Epithelial cell of alveolus of lung (primary cell): ENCODE measurements around the gene PRR4. TPM values are rescaled to one million over a fixed set of nuclear protein-coding genes. Genes with fewer than 3 reads are reported as not detected.

Experiments used
- total RNA-seq: library from RNA; depleted of rRNA; stranded (reverse); fragments of >200 nt; gene quantifications from 2 replicates; pipeline ENCODE4 v1.2.1, GENCODE V29; 2015

The PRR4 gene, protein sequence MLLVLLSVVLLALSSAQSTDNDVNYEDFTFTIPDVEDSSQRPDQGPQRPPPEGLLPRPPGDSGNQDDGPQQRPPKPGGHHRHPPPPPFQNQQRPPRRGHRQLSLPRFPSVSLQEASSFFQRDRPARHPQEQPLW
- 0.64 and 1.3 TPM in 2 replicates for total RNA-seq

GRCh38 chr12:10849425-10849878 lies at the start of gene PRR4:
TSS of gene PRR4 (minus strand) at chr12:10849475. CDS start at chr12:10849437, 38 bp downstream.

DNA sequence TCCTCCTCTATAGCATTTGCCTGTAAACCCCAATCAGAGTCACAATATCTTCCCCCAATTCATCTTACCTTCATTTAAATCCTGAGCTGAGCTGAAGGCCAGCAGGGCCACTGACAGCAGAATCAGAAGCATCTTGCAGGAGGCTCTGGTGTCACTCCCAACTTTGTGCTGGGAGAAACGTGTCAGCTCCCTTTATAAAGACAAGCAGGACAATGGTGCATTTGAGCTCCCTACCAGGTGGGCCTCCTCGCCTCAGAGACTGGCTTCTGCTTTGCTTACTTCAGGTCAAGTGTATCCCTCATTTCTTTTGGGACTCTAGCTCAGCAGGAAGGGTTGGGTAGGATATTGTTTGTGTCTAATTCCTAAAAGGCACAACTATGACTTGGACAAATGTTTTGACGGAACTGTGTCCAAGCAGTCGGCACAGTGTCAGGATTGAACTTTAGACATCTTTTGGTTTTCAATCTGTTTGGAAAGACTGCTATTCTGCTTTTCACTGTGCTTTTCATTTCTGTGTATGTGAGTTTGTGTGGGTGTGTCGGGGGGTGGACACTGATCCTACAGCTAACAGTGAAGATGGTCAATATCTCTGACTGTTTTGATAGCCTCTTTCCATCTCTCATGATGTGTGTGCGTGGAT lies 34.9 kb upstream of the PRR4 start, which contains the start of gene PRH1:
PRH1 (minus strand) TSS at position 170 of the 640 bp plus-strand sequence; CDS start at position 132, 38 bp downstream.

GRCh38 chr12:10826258-10826657 lies 23.0 kb downstream of the PRR4 start, which contains the start of gene TAS2R10:
TSS of gene TAS2R10 (minus strand) at chr12:10826358. CDS start at chr12:10826269, 89 bp downstream.

GRCh38 chr12:10810068-10810467 lies 39.2 kb downstream of the PRR4 start, which contains the start of gene TAS2R9:
TSS of gene TAS2R9 (minus strand) at chr12:10810168. CDS start at chr12:10810075, 93 bp downstream.

GRCh38 chr12:10807186-10807585 lies 42.1 kb downstream of the PRR4 start, which contains the start of gene TAS2R8:
TSS of gene TAS2R8 (minus strand) at chr12:10807286. CDS start at chr12:10806980, 306 bp downstream.

DNA sequence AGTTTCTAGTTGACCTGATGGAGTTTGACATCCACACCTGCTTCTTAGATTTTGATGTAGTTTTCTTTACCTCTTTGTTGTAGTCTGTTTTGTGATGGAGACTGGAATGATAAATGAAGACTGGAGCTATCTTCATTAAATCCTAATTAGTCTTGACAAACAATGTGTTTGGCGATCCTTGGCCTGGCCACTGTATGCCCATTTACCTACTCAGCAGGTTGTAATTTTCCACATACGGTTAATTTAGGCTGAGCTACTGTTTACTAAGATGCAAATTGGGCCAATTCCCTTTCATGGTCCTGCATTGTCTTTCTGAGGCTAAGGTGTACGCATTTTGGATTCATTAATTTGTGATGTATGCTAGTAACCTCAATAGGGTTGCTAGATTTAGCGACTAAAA lies 46.7 kb downstream of the PRR4 start, which contains the start of gene TAS2R7:
TAS2R7 (minus strand) TSS at position 41 of the 400 bp plus-strand sequence. CDS start 57 bp downstream, outside the sequence.

Other genes starting within 250 kb of the PRR4 start
- gene MAGOHB, start 235.9 kb downstream of the PRR4 start, total RNA-seq, result 31.0 and 44.9 TPM in 2 replicates
- 2.3 TPM in 1 of 2 replicates, not detected in the other for gene STYK1, start 175.4 kb downstream of the PRR4 start, total RNA-seq
- 170 and 176 TPM in 2 replicates for gene YBX3, start 126.2 kb downstream of the PRR4 start, total RNA-seq
- not detected in 2 replicates for gene TAS2R7, start 46.8 kb downstream of the PRR4 start, total RNA-seq
- 0.08 TPM in 1 of 2 replicates, not detected in the other for gene TAS2R8, start 42.2 kb downstream of the PRR4 start, total RNA-seq
- not detected in 2 replicates for gene TAS2R9, start 39.3 kb downstream of the PRR4 start, total RNA-seq
- gene TAS2R10, start 23.1 kb downstream of the PRR4 start, total RNA-seq, result 0.40 TPM in 1 of 2 replicates, not detected in the other
- 2.7 and 4.9 TPM in 2 replicates for gene PRH1, start 34.8 kb upstream of the PRR4 start, total RNA-seq
- under 0.01 and 2.8 TPM in 2 replicates for gene TAS2R13, start 60.1 kb upstream of the PRR4 start, total RNA-seq
- gene PRH2, start 79.8 kb upstream of the PRR4 start, total RNA-seq, result 0.13 and 0.48 TPM in 2 replicates
- gene TAS2R14, start 89.8 kb upstream of the PRR4 start, total RNA-seq, result 0.56 and 1.9 TPM in 2 replicates
- gene TAS2R50, start 137.4 kb upstream of the PRR4 start, total RNA-seq, result 0.13 and 0.16 TPM in 2 replicates
- gene TAS2R20, start 148.8 kb upstream of the PRR4 start, total RNA-seq, result 0.64 and 0.65 TPM in 2 replicates
- 0.40 TPM in 1 of 2 replicates, not detected in the other for gene TAS2R19, start 173.1 kb upstream of the PRR4 start, total RNA-seq
- gene TAS2R31, start 181.9 kb upstream of the PRR4 start, total RNA-seq, result 0.39 and 6.8 TPM in 2 replicates
- 2.8 TPM in 1 of 2 replicates, not detected in the other for gene TAS2R46, start 212.8 kb upstream of the PRR4 start, total RNA-seq
- 0.13 TPM in 1 of 2 replicates, not detected in the other for gene TAS2R43, start 242.8 kb upstream of the PRR4 start, total RNA-seq